Subcutaneous adipose tissue (tissue), 4 donors: ENCODE measurements around the gene CRADD. TPM values are rescaled to one million over a fixed set of nuclear protein-coding genes. Genes with fewer than 3 reads are reported as not detected.

Experiments used
- total RNA-seq, 4 donors: library from RNA; depleted of rRNA; stranded (reverse); fragments of >200 nt; gene quantifications; one replicate each; pipeline ENCODE4 v1.1.0, GENCODE V29; 2016
- TF ChIP-seq, protein P1 (sequence below): fragments of 450-650 bp; IDR thresholded peaks from one replicate; pipeline ENCODE4 v1.5.1; 2016; ENCODE audit warnings: low read depth, mild to moderate bottlenecking, control low read depth, antibody characterized with exemption, moderate library complexity

CRADD gene
- total RNA-seq, 4 donors from 2014 or later = 22.5 to 43.7 (median 39.3) TPM

DNA sequence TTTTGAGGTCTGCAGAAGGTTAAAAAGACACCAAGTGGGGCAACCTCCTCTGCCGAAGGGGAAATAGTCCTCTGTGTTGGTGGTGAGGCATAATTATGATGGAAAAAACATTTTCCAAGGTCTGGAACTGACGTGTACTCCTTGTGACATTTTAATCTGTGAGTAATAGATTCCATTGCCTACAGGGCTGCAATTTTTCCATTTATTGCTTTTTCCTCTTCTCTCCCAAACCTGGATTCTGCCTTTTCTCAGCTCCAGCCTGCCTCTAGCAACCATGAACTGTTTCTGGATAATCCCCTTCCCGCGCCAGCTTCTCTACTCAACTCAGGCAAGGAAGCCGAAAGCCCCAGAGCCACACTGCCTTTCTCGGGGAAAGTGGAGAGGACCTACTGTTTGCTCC is 241.1 kb downstream of the CRADD start:
- TF ChIP-seq, protein P1, sequence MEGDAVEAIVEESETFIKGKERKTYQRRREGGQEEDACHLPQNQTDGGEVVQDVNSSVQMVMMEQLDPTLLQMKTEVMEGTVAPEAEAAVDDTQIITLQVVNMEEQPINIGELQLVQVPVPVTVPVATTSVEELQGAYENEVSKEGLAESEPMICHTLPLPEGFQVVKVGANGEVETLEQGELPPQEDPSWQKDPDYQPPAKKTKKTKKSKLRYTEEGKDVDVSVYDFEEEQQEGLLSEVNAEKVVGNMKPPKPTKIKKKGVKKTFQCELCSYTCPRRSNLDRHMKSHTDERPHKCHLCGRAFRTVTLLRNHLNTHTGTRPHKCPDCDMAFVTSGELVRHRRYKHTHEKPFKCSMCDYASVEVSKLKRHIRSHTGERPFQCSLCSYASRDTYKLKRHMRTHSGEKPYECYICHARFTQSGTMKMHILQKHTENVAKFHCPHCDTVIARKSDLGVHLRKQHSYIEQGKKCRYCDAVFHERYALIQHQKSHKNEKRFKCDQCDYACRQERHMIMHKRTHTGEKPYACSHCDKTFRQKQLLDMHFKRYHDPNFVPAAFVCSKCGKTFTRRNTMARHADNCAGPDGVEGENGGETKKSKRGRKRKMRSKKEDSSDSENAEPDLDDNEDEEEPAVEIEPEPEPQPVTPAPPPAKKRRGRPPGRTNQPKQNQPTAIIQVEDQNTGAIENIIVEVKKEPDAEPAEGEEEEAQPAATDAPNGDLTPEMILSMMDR = no peak

DNA sequence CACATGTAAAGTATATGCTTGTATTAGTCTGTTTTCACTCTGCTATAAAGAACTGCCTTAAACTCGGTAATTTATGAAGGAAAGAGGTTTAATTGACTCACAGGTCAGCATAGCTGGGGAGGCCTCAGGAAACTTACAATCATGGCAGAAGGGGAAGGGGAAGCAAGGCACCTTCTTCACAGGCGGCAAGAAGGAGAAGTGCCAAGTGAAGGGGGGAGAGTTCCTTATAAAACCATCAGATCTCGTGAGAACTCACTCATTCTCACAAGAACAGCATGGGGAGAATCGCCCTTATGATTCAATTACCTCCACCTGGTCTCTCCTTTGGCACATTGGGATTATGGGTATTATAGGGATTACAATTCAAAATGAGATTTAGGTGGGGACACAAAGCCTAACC is 241.7 kb downstream of the CRADD start:
- TF ChIP-seq, protein P1 = no peak

DNA sequence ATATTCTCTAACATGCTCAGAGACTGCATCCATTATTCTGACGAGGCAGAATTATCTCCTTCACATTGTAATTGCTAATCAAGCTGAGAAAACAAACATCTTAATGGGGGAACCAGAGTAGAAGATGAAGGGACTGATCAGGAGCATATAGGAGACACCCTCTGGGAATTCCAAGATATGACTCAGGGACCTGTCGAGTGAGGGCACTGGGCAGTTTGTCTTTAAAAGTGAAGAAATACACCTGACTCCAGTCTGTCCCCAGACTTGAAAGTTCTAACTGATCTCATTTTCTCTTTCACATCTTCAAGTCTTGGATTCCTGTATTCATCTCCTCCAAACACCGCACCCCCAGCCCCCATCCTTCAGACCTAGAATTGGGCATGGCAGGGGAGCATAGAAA is 244.3 kb downstream of the CRADD start:
- TF ChIP-seq, protein P1 = no peak

DNA sequence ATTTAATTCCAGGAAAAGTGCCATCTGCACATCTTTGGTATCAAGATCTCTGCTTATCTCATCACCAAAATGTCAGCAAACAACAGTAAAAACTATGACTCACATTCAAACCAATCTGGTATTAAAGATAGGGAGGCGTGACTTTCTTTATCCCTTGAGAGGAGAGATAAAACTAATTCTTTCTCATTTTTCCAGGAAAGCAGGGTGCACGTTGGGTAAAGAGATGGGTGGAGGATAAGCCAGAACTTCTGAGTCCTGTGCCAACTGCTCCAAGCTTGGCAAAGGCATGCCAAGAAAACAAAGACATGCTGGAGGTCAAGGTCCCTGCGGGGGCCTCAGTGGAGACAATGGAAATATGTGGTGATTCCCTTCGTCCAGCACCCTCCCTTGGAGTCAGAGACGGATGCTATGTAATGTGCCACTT is 245.4 kb downstream of the CRADD start:
- TF ChIP-seq, protein P1 = no peak

DNA sequence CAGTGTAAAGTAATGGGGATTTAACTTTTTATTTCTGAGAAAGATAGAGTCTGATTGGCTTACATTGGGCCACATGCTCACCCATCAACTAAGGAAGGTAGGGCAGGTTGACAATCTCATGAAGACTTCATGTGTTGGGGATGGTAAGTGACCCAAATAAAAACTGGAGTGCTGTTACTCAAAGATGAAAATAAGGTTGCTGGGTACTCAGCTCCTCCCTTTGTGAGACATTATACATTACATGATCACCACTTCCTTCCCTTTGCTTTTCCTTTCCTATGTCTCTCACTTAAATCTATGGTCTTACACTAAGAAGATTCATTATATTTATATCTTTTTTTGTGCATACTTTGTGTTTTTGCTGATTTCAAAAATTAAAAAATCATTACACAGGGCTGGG is 247.2 kb downstream of the CRADD start:
- TF ChIP-seq, protein P1 = no peak

DNA sequence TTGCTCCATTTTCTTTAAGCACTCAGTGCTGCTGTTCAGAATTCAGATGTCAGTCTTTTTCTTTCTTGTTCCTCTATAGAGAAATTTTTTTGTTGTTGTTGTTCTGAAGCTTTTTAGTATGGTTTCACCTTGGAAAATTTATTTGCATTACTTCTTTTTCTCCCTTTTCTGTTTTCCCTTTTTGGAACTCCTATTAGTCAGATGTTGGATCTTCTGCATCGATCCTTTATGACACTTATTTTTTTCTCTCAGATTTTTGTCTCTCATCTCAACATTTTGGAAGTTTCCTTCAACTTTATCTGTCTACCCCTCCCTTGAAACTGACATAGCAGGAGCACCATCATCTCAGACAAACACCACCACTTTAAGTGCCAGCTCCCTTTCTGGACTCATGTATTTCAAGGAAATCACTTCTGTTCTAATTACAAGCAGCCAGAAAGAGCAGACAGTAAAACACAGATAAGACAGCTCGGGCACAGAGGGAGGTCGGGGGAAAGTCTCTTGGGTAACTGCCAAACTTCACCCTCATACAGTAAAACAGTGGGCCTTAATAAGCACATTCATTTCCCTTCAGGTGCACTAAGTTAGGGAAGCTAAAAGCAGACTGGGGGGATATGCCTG is 248.5 kb downstream of the CRADD start:
- TF ChIP-seq, protein P1 = no peak

DNA sequence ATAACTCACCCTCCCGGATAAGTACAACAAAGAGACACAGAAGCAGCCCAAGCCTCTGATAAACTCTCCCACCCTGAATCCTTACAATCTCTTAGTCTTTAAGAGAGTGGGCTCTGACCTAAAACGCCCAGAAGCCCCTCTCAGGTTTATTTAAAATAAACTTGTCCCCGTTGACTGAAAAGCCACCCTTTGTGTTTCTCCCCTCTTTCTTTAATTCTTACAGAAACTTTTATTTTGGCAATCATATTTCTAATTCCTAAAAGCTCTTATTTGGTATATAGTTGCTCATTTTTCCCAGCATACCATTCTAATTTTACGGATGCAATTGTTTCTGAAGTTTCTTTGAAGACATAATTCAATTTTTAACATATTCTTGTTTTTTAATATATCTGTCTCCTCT is 249.1 kb downstream of the CRADD start:
- TF ChIP-seq, protein P1 = no peak
